Measurements from ENCODE around the gene CCNE1. TPM values are rescaled to one million over a fixed set of nuclear protein-coding genes. Genes with fewer than 3 reads are reported as not detected.

The CCNE1 gene
- total and polyA plus RNA-seq, 5 donors: 2.1 to 5.1 (median 3.1) TPM

- DNase-seq (no peak), ATAC-seq (no peak)
- no peaks in the 10 kb centered on the region for H3K27me3 ChIP-seq (ENCODE audit: control insufficient read depth, insufficient read depth)
- WGBS: 62% methylated on average over 22 of the region's 22 CpGs
- peaks cover 2% of the 10 kb centered on the region for H3K4me1 ChIP-seq (ENCODE audit: control insufficient read depth, insufficient read depth, low read length)
- no peaks in the 10 kb centered on the region for H3K9me3 ChIP-seq (ENCODE audit: control insufficient read depth, low read length)
- H3K4me3 ChIP-seq (ENCODE audit: low read length): no peak overlapping the region
- no peak overlapping the region for H3K27ac ChIP-seq (ENCODE audit: low read length)
- intact Hi-C loops (cut with DNase I): no loop called here
Measured at GRCh38 chr19:29840066-29840950, 28.5 kb downstream of the CCNE1 start.

GRCh38 chr19:29841209-29841558, 29.4 kb downstream of the CCNE1 start:
- Histone ChIP-seq H3K27ac (ENCODE audit: low read length) (no peak overlapping the region), H3K4me1 (ENCODE audit: control insufficient read depth, insufficient read depth, low read length) (peaks cover 2% of the 10 kb centered on the region), H3K27me3 (ENCODE audit: control insufficient read depth, insufficient read depth) (no peaks in the 10 kb centered on the region), H3K9me3 (ENCODE audit: control insufficient read depth, low read length) (no peaks in the 10 kb centered on the region), H3K4me3 (ENCODE audit: low read length) (no peak overlapping the region)
- DNase-seq (no peak), ATAC-seq (no peak)
- WGBS: 95% methylated on average over 3 of the region's 3 CpGs
- intact Hi-C loops (cut with DNase I): no loop called here

- DNase-seq (no peak), ATAC-seq (no peak)
- Histone ChIP-seq H3K4me3 (ENCODE audit: low read length) (no peak overlapping the region), H3K27ac (ENCODE audit: low read length) (no peak overlapping the region), H3K4me1 (ENCODE audit: control insufficient read depth, insufficient read depth, low read length) (peaks cover 2% of the 10 kb centered on the region), H3K9me3 (ENCODE audit: control insufficient read depth, low read length) (no peaks in the 10 kb centered on the region), H3K27me3 (ENCODE audit: control insufficient read depth, insufficient read depth) (no peaks in the 10 kb centered on the region)
- intact Hi-C loops (cut with DNase I): no loop called here
- WGBS: 67% methylated on average over 10 of the region's 10 CpGs
Measured at GRCh38 chr19:29841559-29842367, 30.0 kb downstream of the CCNE1 start.

- H3K27ac ChIP-seq (ENCODE audit: low read length): no peak overlapping the region
- intact Hi-C loops (cut with DNase I): no loop called here
- DNase-seq: no peak
- H3K9me3 ChIP-seq (ENCODE audit: control insufficient read depth, low read length): no peaks in the 10 kb centered on the region
- 79% methylated on average over 11 of the region's 11 CpGs for WGBS
- peak overlapping the region; percentile 24 for H3K4me3 ChIP-seq (ENCODE audit: low read length)
- no peaks in the 10 kb centered on the region for H3K27me3 ChIP-seq (ENCODE audit: control insufficient read depth, insufficient read depth)
- H3K4me1 ChIP-seq (ENCODE audit: control insufficient read depth, insufficient read depth, low read length): peaks cover 2% of the 10 kb centered on the region
- no peak for ATAC-seq
Measured at GRCh38 chr19:29842471-29843179, 30.8 kb downstream of the CCNE1 start.

GRCh38 chr19:29843180-29844051, 31.6 kb downstream of the CCNE1 start:
- Histone ChIP-seq H3K4me3 (ENCODE audit: low read length) (peak overlapping the region; percentile 24), H3K27ac (ENCODE audit: low read length) (no peak overlapping the region), H3K27me3 (ENCODE audit: control insufficient read depth, insufficient read depth) (no peaks in the 10 kb centered on the region), H3K4me1 (ENCODE audit: control insufficient read depth, insufficient read depth, low read length) (peaks cover 2% of the 10 kb centered on the region), H3K9me3 (ENCODE audit: control insufficient read depth, low read length) (no peaks in the 10 kb centered on the region)
- ATAC-seq (peak; percentile 5 to 6), DNase-seq (peak; percentile 40 to 88 (median 80))
- intact Hi-C loops (cut with DNase I): no loop called here
- WGBS: 5% methylated on average over 48 of the region's 48 CpGs

- intact Hi-C loops (cut with DNase I): no loop called here
Measured at GRCh38 chr19:29844891-29845573, 33.2 kb downstream of the CCNE1 start.

GRCh38 chr19:29845574-29846176, 33.9 kb downstream of the CCNE1 start:
- peak overlapping the region; percentile 83 for H3K27ac ChIP-seq (ENCODE audit: low read length)
- WGBS: 4% methylated on average over 22 of the region's 22 CpGs
- no peaks in the 10 kb centered on the region for H3K9me3 ChIP-seq (ENCODE audit: control insufficient read depth, low read length)
- H3K4me1 ChIP-seq (ENCODE audit: control insufficient read depth, insufficient read depth, low read length): peaks cover 2% of the 10 kb centered on the region
- no peak for ATAC-seq
- no peaks in the 10 kb centered on the region for H3K27me3 ChIP-seq (ENCODE audit: control insufficient read depth, insufficient read depth)
- intact Hi-C loops (cut with DNase I): no loop called here
- peak overlapping the region; percentile 95 for H3K4me3 ChIP-seq (ENCODE audit: low read length)
- peak in 1 of 3 donors; percentile 49 for DNase-seq

More at GRCh38 chr19:29844891-29845573, 33.2 kb downstream of the CCNE1 start:
- Histone ChIP-seq H3K9me3 (ENCODE audit: control insufficient read depth, low read length) (no peaks in the 10 kb centered on the region), H3K27me3 (ENCODE audit: control insufficient read depth, insufficient read depth) (no peaks in the 10 kb centered on the region), H3K4me3 (ENCODE audit: low read length) (peak overlapping the region; percentile 95), H3K4me1 (ENCODE audit: control insufficient read depth, insufficient read depth, low read length) (peaks cover 2% of the 10 kb centered on the region), H3K27ac (ENCODE audit: low read length) (peak overlapping the region; percentile 90)
- under 1% methylated on average over 49 of the region's 49 CpGs for WGBS
- ATAC-seq (peak; percentile 95 to 96), DNase-seq (peak; percentile 93 to 98 (median 97))

- no peak for DNase-seq
- no peaks in the 10 kb centered on the region for H3K4me1 ChIP-seq (ENCODE audit: control insufficient read depth, insufficient read depth, low read length)
- H3K9me3 ChIP-seq (ENCODE audit: control insufficient read depth, low read length): no peaks in the 10 kb centered on the region
- intact Hi-C loops (cut with DNase I): no loop called here
- WGBS: 48% methylated on average over 2 of the region's 2 CpGs
- H3K27ac ChIP-seq (ENCODE audit: low read length): no peak overlapping the region
- no peak for ATAC-seq
- H3K4me3 ChIP-seq (ENCODE audit: low read length): no peak overlapping the region
- H3K27me3 ChIP-seq (ENCODE audit: control insufficient read depth, insufficient read depth): no peaks in the 10 kb centered on the region
Measured at GRCh38 chr19:29849208-29849607, 37.4 kb downstream of the CCNE1 start.

GRCh38 chr19:29850482-29850881, 38.7 kb downstream of the CCNE1 start:
- WGBS: 91% methylated on average over 2 of the region's 2 CpGs
- Histone ChIP-seq H3K4me1 (ENCODE audit: control insufficient read depth, insufficient read depth, low read length) (no peaks in the 10 kb centered on the region), H3K9me3 (ENCODE audit: control insufficient read depth, low read length) (no peaks in the 10 kb centered on the region), H3K4me3 (ENCODE audit: low read length) (no peak overlapping the region), H3K27me3 (ENCODE audit: control insufficient read depth, insufficient read depth) (no peaks in the 10 kb centered on the region), H3K27ac (ENCODE audit: low read length) (no peak overlapping the region)
- intact Hi-C loops (cut with DNase I): no loop called here
- no peak for DNase-seq
- ATAC-seq: no peak
